Measurements from ENCODE around the gene ZNF727.
"Not testable (repeated sequence)": the region's sequence is repeated elsewhere in the genome, so short reads cannot be mapped to it uniquely, and the experiment has no call there.

Gene ZNF727

GRCh38 chr7:64045301-64046040, at the start of gene ZNF727:
Gene ZNF727 (plus strand): TSS chr7:64045434. CDS start chr7:64045622, 188 bp downstream.
- DNase-seq (peak; percentile 3), ATAC-seq (no peak)

GRCh38 chr7:63998549-63998948, 46.7 kb upstream of the ZNF727 start, which contains the start of gene ZNF722:
Gene ZNF722 (plus strand): TSS chr7:63998849. CDS start chr7:63998962, 113 bp downstream.
- no peak for DNase-seq
- ATAC-seq: no peak

- DNase-seq, ATAC-seq: not testable (repeated sequence)
Measured at GRCh38 chr7:64015496-64015895, 29.7 kb upstream of the ZNF727 start.

GRCh38 chr7:64035388-64035787, 9.8 kb upstream of the ZNF727 start:
- DNase-seq: no peak
- ATAC-seq: no peak

GRCh38 chr7:64037095-64037494, 8.1 kb upstream of the ZNF727 start:
- ATAC-seq: no peak
- DNase-seq: no peak

- no peak for ATAC-seq
- no peak for DNase-seq
Measured at GRCh38 chr7:64046041-64046389, 781 bp downstream of the ZNF727 start.

- not testable (repeated sequence) for ATAC-seq, DNase-seq
Measured at GRCh38 chr7:64077837-64078698, 32.8 kb downstream of the ZNF727 start.

GRCh38 chr7:64078699-64078994, 33.4 kb downstream of the ZNF727 start:
- ATAC-seq (no peak), DNase-seq (no peak)

- ATAC-seq (no peak), DNase-seq (no peak)
Measured at GRCh38 chr7:64087501-64087900, 42.3 kb downstream of the ZNF727 start.

- ATAC-seq, DNase-seq: not testable (repeated sequence)
Measured at GRCh38 chr7:64088863-64089262, 43.6 kb downstream of the ZNF727 start.

Measured in stimulated activated naive CD8-positive, alpha-beta T cell treated with anti-CD3 and anti-CD28 coated beads, Interleukin-15, Interleukin-2, amounts not matched to agents 100 U/mL and 50 U/mL, for 24 hours (primary cell).